Hematopoietic multipotent progenitor cell treated with erythropoietin and hydrocortisone succinate and interleukin-3 and kit ligand, for 6 days (in vitro differentiated cells): ENCODE results near the gene TESK2.

Experiments used
- DNase-seq: peaks from one replicate; pipeline ENCODE4 v3.0.0-alpha.2; 2015

Gene TESK2

GRCh38 chr1:45465277-45465676 is 25.7 kb downstream of the TESK2 start:
- DNase-seq, result no peak

GRCh38 chr1:45458894-45459293 is 32.1 kb downstream of the TESK2 start:
- no peak for DNase-seq

- DNase-seq, result no peak
Observed at GRCh38 chr1:45456531-45456930, 34.4 kb downstream of the TESK2 start.

DNA sequence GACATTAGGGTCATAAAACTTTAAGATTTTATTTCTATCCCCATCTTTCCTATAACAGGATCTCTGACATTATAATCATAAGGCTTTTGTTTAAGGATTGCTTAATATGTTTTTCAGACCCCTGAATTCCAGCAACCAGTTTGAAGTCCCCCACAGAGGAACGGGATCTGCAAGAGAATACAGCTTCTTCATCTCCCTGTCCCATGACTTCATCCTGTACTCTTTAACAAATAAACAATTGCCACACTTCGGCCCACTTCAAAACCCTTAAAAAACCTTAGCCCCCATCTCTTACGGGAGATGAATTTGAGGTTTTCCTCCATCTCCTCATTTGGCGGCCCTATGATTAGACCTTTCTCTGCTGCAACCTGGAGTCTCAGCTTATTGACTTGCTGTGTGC is 35.8 kb downstream of the TESK2 start:
- DNase-seq, result no peak

GRCh38 chr1:45454464-45454863 is 36.5 kb downstream of the TESK2 start:
- no peak for DNase-seq

- no peak for DNase-seq
Observed at GRCh38 chr1:45452503-45452902, 38.5 kb downstream of the TESK2 start.

DNA sequence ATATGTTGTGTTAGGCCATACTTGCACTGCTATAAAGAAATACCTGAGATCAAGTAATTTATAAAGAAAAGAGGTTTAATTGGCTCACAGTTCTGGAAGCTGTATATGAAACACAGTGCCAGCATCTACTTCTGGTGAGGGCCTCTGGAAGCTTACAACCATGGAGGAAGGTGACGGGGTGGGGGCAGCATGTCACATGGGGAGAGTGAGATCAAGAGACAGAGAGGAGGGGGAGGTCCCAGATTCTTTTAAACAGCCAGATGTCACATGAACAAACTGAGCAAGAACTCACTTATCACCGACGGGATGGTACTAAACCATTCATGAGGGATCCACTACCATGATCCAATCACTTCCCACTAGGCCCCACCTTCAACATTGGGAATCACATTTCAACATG is 42.6 kb downstream of the TESK2 start:
- DNase-seq, result no peak

- peak; percentile 72 for DNase-seq
Observed at GRCh38 chr1:45446950-45447672, 43.9 kb downstream of the TESK2 start.

- peak; percentile 17 for DNase-seq
Observed at GRCh38 chr1:45446530-45446929, 44.4 kb downstream of the TESK2 start.

- DNase-seq, result peak; percentile 33
Observed at GRCh38 chr1:45444609-45445131, 46.3 kb downstream of the TESK2 start.

- DNase-seq, result peak; percentile 57
Observed at GRCh38 chr1:45443580-45444446, 47.1 kb downstream of the TESK2 start.

- DNase-seq, result no peak
Observed at GRCh38 chr1:45442272-45442671, 48.7 kb downstream of the TESK2 start.

- no peak for DNase-seq
Observed at GRCh38 chr1:45437323-45437722, 53.6 kb downstream of the TESK2 start.

DNA sequence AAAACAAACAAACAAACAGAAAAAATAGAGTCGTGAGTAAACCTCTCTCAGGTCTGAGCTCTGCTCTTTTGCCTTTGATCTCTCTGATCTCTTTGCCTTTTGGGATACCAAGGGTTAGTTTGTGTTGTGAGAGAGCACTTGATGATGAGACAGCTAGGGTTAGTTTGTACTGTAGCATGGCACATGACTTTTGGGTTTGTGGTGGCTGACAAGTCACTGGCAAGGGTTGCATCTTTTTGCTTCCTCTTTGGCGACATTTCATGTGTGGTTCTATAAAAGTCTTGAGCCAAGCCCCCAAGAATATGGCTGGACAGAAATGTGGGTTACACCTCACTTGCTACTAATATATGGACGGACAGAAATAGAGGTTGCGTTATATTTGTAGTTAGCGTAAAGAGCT is 60.5 kb downstream of the TESK2 start:
- peak; percentile 40 for DNase-seq

DNA sequence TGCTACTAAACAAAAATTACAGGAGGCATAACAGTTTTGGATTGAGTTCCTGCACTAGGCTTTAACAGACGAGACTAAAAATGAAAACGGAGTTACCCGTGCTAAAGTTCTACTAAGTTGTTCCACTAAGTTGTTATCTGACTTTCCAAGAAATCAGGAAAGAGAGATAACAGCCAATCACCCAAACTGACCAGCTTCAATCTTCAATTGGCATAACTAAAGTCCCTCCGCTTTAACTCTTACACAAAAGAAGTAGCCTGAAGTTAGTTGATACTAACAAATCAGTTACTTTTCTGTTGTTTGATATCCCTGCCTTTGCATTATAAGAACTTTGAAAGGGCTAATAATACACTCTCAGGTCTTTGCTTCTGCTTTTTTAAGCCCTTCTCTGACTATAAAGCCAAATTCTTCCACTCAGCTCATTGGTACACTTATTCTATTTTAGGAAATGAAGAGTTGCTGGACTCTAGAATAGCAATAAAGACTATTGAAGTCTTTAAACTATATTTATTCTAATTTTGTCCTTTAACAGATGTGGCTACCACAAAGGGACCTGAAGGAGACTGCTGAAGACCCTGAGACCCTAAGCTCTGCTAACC is 61.3 kb downstream of the TESK2 start:
- DNase-seq, result peak; percentile 42

DNA sequence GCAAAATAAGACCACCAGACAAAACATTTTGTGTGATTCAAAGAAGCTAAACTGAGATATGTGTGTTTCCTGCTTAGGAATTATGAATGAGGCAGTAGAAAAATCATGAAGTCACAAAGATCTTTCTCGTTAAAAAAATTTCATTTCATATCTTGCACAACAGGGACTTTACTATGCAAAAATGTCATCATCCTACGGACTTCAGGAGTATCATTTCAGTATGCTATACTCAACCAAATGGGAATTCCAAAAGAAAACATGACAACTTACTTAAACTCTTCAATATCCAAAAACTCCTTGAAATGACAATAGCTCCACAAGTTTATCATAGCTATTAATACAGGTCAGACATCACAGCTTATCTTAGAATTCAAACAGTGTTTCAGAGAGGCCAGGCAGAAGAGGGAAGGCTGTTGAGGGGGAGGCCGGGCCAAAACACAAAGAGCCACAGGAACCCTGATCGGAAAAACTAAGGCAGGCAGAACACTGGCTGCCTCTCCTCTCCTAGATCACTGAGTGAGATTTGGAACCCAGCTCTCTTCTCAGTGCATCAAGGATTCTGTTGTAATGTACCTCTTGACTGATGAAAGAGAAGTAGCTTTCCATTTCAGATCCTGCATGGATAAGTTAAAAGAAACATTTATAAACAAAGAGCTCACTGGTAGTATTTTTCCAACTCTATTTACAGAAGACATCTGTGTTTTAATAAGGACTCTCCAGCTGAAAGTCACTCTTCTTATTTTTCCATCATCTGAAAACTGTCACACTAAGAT is 66.9 kb downstream of the TESK2 start:
- DNase-seq, result no peak

DNA sequence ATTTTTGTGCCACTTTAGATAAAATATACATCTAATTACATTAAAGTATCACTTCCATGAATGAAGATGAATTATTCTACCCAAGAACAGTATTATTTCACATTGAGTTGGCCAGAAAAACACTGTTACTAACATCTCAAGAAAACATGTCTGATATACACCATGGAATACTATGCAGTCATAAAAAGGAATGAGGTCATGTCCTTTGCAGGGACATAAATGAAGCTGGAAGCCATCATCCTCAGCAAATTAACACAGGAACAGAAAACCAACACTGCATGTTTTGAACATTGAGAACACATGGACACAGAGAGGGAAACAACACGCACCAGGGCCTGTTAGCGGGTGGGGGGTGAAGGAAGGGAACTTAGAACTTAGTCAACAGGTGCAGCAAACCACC is 69.0 kb downstream of the TESK2 start:
- DNase-seq, result no peak

GRCh38 chr1:45414746-45415145 is 76.2 kb downstream of the TESK2 start:
- DNase-seq, result no peak

- no peak for DNase-seq
Observed at GRCh38 chr1:45412899-45413298, 78.1 kb downstream of the TESK2 start.

DNA sequence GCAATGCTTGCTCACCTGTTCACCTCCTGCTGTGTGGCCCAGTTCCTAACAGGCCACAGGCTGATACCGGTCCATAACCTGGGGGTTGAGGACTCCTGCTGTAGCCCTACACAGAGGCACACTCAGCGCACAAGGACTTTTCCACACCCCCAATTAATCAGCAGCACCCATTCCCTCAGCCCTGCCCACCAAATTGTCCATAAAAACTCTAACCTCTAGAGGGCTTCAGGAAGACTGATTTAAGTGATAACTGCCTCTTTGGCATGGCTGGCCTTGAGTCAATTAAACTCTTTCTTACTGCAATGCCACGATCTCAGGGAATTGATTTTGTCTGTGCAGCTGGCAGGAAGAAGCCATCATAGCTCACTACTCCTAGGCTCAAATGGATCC is 79.5 kb downstream of the TESK2 start:
- DNase-seq, result peak; percentile 32

DNA sequence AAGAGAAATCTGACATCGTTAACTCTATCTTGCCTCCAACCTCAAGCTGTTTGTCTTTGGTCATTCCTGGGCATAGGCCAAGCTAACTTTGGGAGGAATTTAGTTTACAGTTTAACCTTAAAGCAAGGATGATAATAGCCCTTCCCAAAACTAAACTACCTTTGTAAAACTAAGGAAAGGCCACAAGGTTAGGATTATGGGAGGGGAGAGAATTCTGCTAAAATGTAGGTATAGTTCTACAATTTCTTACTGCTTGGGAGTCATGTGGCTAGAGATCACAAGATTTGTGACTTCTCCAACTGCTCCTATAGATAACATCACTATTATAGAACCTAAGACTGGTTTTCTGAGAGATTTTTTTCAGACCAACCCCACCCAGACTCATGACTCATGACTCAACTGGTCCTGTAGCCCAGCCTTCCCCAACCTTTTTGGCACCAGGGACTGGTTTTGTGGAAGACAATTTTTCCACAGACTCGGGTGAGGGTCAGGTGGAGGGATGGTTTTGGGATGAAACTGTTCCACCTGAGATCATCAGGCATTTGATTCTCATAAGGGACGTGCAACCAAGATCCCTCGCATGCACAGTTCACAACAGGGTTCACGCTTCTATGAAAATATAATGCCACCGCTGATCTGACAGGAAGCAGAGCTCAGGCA is 80.0 kb downstream of the TESK2 start:
- peak; percentile 77 for DNase-seq

DNA sequence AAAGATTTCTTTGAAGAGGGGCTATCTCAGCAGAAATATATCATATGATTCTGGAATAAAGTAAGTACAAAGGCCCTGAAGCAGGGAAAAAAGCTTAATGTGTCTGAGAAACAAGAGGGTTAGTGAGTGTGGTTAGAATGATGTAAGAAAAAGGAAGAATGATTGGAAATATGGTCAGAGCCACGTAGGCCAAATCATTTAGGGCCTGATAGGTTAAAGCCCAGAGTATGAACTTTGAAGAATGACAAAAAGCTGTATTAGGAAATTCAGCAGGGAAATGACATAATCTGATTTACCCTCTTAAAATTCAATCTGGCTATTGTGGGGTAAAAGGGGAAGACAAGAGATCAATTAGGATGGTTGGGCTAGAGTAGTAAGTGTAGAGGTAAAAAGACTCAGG is 81.7 kb downstream of the TESK2 start:
- DNase-seq, result peak; percentile 40
